Measurements from ENCODE around the gene STRADB.
"Not testable (repeated sequence)": the region's sequence is repeated elsewhere in the genome, so short reads cannot be mapped to it uniquely, and the experiment has no call there.

STRADB gene

DNA sequence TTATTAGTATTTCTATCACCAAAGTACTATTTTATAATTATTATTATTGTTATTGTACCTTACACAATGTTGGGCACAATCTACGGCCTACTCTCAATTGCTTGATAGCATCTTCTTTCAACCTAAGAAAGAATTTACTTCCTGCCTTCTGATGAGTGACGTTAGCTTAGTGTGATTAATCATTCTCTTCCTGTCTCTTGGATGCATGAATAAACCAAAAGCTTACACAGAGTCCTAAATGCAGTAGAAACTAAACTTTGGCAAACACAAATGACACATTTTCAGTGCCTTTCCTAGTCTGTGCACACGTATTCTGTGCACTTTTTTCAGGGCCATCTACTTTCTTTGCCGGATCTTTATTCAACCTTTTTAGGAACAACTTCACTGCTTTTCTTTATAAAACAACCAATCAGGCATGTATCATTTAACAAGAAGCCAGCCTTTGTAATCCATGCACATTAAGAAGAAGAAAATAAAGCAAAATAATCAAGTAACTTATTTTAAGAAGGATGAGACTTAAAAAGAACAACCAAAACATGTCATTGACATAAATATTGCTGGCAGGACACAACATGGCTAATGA is 19.4 kb upstream of the STRADB start:
- DNase-seq = no peak

DNA sequence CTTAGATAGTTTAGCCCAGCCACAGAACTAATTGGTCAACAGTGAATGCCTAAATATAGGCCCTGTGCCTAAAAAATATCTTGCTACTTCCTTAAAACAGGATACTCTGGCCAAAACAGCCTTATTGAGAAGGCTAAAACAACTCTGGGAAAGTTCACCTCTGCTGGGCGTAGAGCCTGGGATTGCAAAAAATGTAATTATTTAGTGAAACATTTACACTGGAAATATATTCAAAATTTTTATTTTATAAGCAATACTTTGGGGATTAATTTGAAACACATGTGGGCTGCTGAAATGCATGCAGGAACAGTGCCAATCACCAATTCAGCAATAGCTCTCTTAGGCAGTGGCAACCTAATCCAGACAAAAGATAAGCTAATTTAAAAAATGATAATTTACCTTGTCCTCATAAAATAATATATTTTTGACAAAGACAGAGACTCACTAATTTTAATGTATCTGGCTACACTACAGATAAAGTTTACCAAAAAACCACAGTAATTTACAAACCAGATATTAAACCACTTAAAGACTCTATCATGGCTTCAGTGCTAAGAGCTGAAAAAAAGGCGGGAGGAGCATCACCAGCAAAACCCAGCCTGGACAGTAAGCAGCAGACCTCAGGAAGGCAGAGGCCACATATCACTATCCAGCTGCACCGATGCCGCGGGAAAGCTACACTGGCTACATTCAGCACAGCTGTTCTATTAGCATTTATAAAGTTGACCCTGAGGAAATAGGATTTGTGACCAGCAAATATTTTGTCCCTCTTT is 18.7 kb upstream of the STRADB start:
- DNase-seq = no peak

DNA sequence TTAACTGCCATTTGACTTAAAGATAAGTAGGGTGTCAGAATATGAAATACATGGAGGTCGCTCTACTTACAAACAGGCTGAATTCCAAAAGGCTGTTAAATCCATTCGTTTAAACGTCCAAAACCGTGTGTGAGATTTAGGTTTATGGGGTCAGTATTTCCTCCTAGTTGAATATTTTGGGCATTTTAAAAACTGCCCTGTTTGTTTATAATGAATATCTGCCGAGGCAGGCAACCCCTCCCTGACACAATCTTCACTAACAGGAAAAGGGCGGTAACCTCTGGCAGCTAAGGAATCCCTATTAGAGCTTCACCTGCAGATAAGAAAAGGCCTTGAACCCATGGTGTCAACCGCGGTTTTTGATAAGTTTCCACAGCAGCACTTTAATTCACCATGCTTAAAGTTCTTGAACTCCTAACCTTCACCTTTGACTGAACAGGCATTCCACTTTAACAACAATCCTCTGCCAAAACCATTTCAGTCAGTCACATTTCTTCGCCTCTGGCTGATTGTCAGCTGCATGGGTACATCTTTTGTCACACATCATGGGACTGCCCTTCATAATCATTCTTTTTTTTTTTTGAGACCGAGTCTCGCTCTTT is 18.0 kb upstream of the STRADB start:
- DNase-seq = no peak

DNA sequence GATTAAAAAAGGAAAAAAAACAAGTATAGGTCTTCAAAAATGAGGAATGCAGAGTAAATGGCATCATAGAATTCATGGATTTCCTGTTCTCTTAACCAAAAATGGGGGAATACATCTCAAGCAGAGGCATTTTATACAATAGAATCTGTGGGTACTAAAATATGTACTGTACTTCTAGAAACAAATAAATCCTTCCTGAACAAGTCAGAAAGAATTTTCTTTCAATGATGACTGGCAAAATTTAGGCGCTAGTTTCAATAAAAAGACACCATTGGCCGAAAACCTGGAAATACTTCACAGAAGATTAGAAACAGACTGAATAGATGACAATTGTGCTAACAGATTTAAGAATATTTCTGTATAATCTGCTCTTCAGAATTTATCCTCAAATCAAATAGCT is 15.4 kb upstream of the STRADB start:
- no peak for DNase-seq

DNA sequence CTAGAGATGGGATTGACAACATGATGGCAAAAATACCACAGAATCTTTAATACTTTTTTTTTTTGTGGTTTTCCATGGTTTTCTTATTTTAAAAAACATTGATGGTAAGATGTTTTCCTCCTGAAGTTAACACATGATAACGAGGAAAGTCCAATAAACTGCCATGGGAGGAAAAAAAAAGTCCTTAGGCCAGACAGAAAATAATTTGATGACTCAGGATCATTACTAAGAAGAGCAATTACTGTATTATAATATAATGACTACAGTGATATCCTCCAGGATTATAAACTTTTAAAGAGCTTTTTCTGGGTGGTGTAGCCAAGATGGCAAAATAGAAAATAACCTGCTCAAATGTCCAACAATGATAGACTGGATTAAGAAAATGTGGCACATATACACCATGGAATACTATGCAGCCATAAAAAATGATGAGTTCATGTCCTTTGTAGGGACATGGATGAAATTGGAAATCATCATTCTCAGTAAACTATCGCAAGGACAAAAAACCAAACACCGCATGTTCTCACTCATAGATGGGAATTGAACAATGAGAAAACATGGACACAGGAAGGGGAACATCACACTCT is 12.1 kb upstream of the STRADB start:
- DNase-seq = not testable (repeated sequence)

DNA sequence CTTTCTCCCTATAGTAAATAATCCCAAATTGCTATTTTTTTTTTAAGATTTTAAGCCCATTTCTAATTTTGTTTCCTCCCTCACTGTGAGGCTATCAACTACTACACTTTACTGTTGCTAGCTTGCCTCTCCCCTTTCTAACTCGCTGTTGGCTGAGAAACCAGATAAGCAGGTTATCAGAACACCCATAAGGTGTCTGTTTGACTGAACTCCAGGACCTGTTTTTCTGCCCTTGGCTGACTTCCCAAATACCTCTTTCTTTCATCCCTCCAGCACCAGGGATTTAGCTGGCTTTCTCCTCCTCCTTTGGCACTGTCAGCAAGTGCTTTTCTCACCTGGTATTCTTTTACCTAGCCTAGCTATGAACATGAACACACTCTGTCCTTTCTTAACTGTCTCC is 11.4 kb upstream of the STRADB start:
- DNase-seq = no peak

DNA sequence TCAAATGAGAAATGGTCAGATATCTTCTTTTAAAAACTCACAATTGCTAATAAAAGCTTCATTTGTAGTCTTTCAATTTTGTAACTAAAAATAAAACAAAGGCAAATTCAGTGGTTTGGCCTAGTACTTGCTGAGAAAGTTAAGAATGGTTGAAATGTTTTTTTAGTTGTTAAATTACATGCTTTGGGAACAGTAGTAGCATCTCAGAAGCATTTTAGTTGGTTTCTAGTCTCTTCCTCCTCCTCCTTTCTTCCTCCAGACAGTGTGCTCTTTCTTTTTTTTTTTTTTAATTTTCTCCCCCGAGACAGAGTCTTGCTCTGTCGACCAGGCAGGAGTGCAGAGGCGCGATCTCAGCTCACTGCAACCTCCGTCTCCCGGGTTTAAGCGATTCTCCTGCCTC is 10.1 kb upstream of the STRADB start:
- no peak for DNase-seq

DNA sequence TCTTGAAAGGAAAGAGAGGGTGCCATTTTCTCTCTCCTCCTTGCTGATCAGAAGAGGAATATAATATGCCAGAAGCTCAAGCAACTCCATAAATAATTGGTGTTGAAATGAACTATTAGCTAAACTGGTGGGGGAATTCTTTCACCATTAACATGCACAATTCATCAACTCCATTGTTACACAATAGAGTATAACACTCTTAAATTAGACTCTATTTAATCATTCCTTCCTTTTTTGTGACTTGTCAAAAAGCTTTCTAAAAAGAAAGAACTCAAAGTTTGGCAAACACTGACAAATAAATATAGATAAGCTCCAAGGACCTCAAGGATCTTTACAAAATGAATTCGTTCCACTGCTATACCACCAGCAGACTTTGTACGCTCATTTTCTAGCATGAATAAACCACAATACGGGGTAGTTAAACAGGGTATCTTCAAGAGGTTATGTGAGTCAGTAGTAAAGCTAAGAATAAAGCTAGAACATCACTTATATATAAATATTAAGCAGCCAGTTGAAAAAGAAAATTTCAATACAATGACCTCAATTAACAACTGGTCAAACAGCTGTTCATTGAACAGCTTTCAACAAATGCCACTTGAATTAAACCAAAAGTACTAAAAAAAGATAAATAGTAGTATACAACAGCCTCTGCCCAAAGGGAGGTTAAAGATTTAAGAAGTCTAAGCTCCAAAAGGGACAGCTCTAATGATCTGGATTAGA is 6.6 kb upstream of the STRADB start:
- no peak for DNase-seq

DNA sequence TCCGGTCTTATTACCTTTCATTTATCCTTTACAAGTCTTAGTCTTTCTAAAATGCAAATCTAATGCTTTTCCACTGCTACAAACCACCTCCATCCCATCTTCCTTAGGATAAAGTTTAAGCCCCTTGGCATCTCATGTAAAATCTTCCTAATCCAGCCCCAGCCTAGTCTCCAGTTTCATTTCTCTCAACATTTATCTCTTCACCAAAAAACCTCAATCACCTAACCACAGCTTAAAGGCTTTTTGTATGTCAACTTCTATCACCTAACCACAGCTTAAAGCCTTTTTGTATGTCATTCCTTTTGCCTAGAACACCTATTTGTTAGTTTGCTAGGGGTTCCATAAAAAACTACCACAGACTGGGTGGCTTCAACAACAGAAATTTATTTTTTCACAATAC is 4.5 kb upstream of the STRADB start:
- DNase-seq = no peak

DNA sequence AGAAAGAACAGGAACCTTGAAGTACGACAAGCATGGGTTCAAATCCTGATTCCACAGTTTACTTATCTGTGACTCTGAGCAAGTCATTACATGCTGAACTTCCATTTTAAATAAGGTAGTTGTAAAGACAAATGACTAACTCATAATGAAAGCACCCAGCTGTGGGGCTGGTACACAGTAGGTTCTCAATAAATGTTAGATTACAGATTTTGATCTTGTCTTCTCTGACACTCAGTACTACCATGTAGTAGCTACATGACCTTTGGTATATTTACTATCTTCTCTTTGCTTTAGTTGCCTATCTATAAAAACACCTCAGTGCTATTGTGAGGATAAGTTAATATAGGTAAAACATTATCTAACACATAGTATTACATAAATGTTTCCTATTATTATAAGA is 3.5 kb upstream of the STRADB start:
- no peak for DNase-seq

DNA sequence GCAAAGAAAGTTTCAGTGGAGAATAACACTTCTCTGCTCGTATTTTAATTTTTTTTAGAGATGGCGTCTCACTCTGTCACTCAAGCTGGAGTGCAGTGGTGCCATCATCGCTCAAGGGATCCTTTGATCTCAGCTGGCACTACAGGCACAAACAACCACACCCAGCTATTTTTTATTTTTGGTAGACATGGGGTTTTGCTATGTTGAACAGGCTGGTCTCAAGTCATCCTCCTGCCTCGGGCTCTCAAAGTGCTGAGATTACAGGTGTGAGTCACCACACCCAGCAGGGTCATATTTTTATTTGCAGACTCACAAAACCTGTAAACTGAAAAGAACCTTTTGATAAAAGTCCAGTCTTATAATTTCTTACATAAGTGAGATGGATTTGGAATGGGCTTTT is 2.8 kb upstream of the STRADB start:
- no peak for DNase-seq

DNA sequence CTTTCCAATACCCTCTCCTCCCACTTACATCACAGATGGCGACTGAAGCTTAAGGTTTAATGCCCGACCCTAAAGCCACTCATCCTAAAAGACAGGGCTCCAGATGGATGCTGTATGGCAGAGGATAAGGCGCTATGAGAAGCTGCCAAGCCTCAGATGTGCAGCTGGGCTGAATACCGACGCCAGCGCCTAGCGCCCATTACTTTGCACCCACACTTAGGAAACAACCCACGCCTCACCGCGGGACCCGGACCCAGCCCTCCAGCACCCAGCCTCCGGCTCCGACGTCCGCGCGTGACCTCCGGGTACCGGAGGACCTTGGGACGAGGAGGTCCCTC is 617 bp upstream of the STRADB start:
- no peak for DNase-seq

DNA sequence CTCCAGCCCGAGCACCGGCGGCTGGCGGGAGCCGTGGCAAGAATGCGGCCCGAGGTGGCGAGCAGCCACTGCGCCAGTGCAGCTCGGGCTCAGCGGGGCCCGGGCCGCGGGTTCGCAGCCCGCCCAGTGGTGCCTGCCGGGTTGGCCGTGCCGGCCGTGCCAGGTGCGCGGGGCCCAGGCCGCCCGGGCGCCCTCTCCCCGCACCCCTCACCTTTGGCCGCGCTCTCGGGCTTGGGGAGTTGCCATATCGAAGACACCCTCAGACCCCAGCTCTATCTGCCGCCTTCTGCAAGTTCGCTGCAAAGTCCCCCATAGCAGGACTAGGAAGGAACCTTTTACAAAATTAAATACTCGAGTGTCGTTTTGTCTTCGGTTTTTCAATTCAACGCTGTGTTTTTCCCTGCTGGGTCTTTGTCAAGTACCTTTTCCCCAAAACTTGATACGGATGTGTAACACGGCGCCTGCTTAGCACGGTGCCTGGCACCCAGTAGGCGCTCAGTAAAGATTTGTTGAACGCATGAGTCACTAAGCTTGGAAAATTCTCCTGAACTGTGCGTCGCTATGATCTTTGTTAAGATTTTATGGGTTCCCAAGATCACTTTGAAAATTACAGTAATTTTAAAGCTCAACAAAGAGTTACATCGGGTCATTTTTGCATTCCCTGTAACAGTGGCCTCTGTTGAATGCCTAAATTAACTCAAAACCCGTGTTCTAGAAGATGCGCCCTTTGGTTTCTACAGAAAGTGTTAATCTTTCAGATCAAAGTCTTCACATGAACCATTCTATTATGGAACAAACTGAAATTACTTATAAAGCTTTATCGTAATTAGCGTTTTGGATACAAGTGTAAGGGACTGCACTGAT is 750 bp downstream of the STRADB start:
- DNase-seq = no peak

DNA sequence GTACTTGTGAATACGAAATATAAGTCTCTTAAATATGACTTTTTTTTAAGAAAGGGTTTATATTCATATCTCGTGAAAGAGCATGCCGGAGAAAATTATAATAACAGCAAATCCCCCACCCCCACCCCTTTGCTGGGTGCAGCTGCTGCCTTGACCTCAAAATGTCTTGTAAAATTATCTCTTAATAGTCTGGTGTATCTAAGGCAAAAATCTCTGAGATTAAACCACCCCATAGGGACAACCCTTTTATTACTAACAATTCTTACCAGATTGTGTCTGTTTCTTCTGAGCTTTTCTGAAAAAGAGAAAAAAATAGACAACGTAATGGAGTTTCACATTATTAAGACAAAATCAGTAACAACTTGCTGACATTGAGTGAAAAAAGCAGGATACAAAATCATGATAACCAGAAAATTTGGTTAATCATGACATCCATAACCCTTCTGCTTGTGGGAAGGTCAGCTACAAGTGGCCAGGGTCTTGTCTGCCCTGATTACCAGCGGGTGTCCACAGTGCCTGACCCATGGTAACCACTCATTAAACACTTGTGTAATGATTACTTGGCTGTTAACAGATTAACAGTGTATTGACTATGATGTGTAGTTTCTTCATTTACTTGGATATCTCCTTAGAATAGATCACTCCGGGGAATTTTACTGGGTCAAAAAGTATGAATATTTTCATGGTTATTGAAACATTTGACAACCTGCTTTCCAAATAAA is 1.5 kb downstream of the STRADB start:
- DNase-seq = no peak

DNA sequence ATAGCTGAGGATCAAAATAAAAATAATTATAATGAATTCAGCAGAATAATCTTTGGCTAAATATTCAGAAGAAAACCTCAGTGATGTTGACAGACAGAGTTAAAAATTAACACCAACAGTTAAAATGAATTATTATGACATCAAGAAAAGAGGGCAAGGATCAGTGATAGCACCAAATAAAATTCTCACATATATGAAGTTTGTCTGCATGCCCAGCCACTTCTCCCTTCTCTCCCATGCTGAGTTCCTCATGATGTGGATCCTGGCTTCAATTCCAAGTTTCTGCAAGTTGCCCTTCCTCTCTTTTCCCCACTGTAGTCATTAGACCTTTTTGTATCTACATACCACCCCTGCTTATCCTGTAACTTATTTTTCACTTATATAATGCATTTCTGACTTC is 6.8 kb downstream of the STRADB start:
- DNase-seq = no peak

DNA sequence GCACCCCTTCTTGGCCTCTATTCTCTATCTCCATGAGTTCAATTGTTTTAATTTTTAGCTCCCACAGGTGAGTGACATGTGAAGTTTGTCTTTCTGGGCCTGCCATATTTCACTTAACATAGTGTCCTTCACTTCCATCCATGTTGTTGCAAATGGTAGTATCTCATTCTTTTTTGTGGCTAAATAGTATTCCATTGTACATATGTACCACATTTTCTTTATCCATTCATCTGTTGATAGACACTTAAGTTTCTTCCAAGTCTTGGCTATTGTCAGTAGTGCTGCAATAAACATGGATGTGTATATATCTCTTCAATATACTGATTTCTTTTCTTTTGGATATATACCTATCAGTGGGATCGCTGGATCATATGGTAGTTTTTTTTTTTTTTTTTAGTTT is 9.0 kb downstream of the STRADB start:
- no peak for DNase-seq

DNA sequence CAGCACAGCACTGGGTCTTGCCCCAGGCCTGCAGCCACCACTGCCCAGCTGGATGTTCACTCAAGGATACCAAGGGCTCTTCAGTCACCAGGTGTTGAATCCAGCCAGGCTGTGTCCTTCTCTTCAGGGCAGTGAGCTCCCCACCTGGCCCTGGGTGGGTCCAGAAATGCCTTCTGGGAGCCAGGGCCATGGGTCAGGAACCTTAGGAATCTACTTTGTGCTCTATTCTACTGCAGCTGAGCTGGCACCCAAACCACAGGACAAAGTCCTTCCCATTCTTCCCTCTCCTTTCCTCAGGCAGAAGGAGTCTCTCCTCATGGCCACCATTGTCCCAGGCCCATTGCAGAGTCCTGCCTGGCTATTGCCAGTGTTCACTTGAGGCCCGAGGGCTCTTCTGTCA is 13.0 kb downstream of the STRADB start:
- DNase-seq = no peak

DNA sequence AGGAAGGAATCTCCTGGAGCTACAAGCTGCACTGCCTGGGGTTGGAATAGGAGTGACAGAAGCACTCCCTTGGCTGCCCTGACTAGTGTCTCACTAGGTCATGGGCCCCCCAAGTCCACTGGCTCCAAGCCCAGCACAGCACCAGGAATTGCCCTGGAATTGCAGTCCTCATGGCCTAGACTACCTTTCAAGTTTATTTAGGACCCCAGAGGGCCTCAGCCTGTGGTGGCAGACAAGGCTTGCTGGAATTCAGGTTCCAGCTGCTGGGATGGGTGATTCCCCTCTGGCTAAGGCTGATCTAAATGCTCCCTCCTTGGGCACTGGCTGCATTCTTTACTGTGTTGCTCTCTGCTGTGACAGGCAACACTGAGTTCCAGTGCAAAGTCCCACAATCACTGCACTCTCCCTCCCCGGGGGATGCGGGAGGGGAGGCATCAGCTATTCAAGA is 14.0 kb downstream of the STRADB start:
- DNase-seq = no peak

DNA sequence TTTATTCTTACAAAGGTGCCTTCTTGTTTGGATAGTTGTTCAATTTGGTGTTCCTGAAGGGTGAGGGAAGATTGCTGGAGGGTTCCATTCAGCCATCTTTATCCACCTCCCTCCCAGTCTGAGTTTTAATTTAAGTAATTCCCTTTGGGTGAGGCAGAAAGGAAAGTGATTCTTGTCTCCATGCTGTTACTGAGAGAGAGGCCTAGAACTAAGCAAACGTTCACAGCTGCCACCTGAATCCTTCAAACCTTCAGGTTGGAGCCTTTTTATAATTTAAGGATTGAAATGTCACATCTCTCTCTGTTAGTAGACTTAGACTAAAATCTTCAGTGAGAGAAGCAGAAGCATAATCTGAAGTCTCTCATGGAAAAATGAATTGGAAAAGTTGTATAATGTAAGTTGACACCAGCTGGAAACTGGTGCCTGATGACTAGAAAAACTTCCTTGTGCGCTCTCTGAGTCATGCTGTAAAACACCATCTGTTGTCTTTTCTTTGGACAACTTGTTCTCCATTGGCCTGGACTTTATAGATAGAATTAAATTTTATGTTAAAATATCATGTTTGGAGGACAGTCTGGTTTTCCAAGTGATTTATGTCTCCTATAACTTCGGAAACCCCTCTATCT is 14.6 kb downstream of the STRADB start:
- no peak for DNase-seq

DNA sequence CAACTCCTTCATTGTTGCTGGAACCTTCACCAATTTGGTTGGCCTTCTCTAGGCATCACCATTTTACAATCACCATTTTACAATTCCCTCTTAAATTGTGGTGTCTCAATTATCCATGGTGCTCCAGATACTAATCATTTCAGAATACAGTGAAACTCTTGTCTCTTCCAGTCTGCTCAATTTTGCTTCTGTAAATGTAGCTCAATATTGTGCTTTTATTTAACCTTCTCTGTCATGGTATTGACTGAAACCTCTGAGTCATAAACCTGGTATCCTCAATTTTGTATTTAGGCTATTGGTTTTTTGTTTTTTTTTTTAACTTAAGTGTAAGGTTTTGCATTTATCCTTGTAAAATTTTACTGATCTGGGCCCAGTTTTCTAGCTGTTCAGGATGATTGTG is 16.1 kb downstream of the STRADB start:
- DNase-seq = no peak
